MCF 10A (cell line): ENCODE data around the gene BIRC5. TPM values are rescaled to one million over a fixed set of nuclear protein-coding genes. Genes with fewer than 3 reads are reported as not detected.

ENCODE experiments used
- BruUV-seq: library from RNA; stranded (reverse); fragments of 400-500 nt; replicated peaks from 2 replicates; lab custom pipeline; 2021; lab: Mats Ljungman, UMichigan
- CTCF ChIA-PET: fragments of 300-600 bp; sonication (Branson Sonifier 250); formaldehyde crosslinking; extraction: SDS; loops from one replicate; lab custom pipeline; 2021; ENCODE audit warnings: antibody characterized with exemption, inconsistent platforms; lab: Yijun Ruan, JAX
- POLR2A ChIA-PET: fragments of 300-600, 350-650 bp; sonication (Branson Sonifier 250); formaldehyde crosslinking; extraction: SDS; loops from one replicate; lab custom pipeline; 2020; ENCODE audit warnings: antibody characterized with exemption, inconsistent platforms; lab: Yijun Ruan, JAX
- DNase-seq: peaks from one replicate; pipeline ENCODE4 v3.0.0-alpha.2; 2018; ENCODE audit not compliant: unreplicated experiment
- H3K27ac Mint-ChIP-seq: one replicate; pipeline ENCODE4 v1.8.0; 2022; ENCODE audit warnings: mild to moderate bottlenecking, low read depth, mixed read lengths; ENCODE audit not compliant: unreplicated experiment
- H3K27me3 Mint-ChIP-seq: one replicate; pipeline ENCODE4 v1.8.0; 2022; ENCODE audit warnings: mixed read lengths; ENCODE audit not compliant: insufficient read depth, unreplicated experiment
- H3K36me3 Mint-ChIP-seq: one replicate; pipeline ENCODE4 v1.8.0; 2022; ENCODE audit warnings: mild to moderate bottlenecking, moderate library complexity, mixed read lengths; ENCODE audit not compliant: insufficient read depth, unreplicated experiment
- H3K4me1 Mint-ChIP-seq: one replicate; pipeline ENCODE4 v1.8.0; 2022; ENCODE audit warnings: mixed read lengths; ENCODE audit not compliant: insufficient read depth, unreplicated experiment
- H3K4me3 Mint-ChIP-seq: one replicate; pipeline ENCODE4 v1.8.0; 2022; ENCODE audit warnings: mild to moderate bottlenecking, moderate library complexity, mixed read lengths; ENCODE audit not compliant: unreplicated experiment
- H3K9me3 Mint-ChIP-seq: one replicate; pipeline ENCODE4 v1.8.0; 2022; ENCODE audit warnings: mixed read lengths; ENCODE audit not compliant: unreplicated experiment
- CTCF ChIP-seq: fragments of 200-600 bp; IDR thresholded peaks from one replicate; pipeline ENCODE4 v1.8.0; 2022; ENCODE audit warnings: antibody characterized with exemption, mild to moderate bottlenecking; ENCODE audit not compliant: unreplicated experiment
- intact Hi-C: fragments of 100-400 bp; cut with micrococcal nuclease; formaldehyde crosslinking; loops from 2 replicates; pipeline ENCODE4 v1.14.1; 2022
- total RNA-seq: library from RNA; stranded (reverse); gene quantifications from 2 replicates; pipeline ENCODE4 v1.2.3, GENCODE V29; 2022

BIRC5 gene
- total RNA-seq, 1 experiment from 2014 or later = 45.6 TPM

DNA sequence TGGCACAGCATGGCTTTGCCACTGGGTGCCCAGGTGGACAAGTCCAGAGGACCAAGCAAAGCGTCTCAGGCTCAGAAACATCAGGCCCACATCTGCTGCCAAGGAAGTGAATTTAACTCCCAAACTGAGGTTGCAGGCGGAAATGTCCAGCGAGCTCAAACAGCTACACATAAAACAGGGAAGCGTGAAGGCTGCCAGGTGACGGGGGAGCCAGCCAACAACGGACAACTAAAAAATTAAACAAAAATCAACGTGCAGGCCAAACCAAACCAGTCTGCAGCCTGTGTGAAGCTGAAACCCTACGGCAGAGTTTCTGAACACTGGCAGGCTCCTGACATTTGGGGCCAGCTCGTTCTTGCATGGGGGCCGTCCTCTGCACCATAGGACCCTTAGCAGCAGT lies 29.7 kb upstream of the BIRC5 start:
- DNase-seq = no peak
- no peaks in the 10 kb centered on the region for H3K9me3 Mint-ChIP-seq
- H3K4me3 Mint-ChIP-seq = no peak overlapping the region
- CTCF ChIA-PET = interaction anchor here (1.0 kb wide), 1 partner anchor 166 kb away, joined by 3 read pairs; no protein-coding TSS in a partner anchor
- no peak for TF ChIP-seq CTCF
- no peak overlapping the region for H3K27ac Mint-ChIP-seq
- POLR2A ChIA-PET = no interaction called here
- BruUV-seq = no TSS peak
- H3K4me1 Mint-ChIP-seq = peaks cover 15% of the 10 kb centered on the region
- no peaks in the 10 kb centered on the region for H3K27me3 Mint-ChIP-seq
- intact Hi-C loops = no loop called here
- H3K36me3 Mint-ChIP-seq = peaks cover 16% of the 10 kb centered on the region

- POLR2A ChIA-PET = no interaction called here
- H3K4me3 Mint-ChIP-seq = no peak overlapping the region
- intact Hi-C loops = no loop called here
Observed at GRCh38 chr17:78184868-78185267, 29.2 kb upstream of the BIRC5 start.

GRCh38 chr17:78185981-78186691 lies 27.9 kb upstream of the BIRC5 start:
- peaks cover 31% of the 10 kb centered on the region for H3K36me3 Mint-ChIP-seq
- ChIA-PET CTCF (interaction anchor here (0.6 to 1.5 kb wide), 11 partner anchors 9 to 90 kb away, joined by 3 to 8 read pairs (median 4); no protein-coding TSS in a partner anchor), POLR2A (interaction anchor here (0.7 to 1.2 kb wide), 5 partner anchors 10 to 58 kb away, joined by 3 to 4 read pairs (median 3); no protein-coding TSS in a partner anchor)
- no peaks in the 10 kb centered on the region for H3K9me3 Mint-ChIP-seq
- intact Hi-C loops = no loop called here
- no peak for TF ChIP-seq CTCF
- H3K27me3 Mint-ChIP-seq = no peaks in the 10 kb centered on the region
- peak overlapping the region; percentile 95 for H3K4me3 Mint-ChIP-seq
- peaks cover 12% of the 10 kb centered on the region for H3K4me1 Mint-ChIP-seq
- BruUV-seq = no TSS peak
- no peak overlapping the region for H3K27ac Mint-ChIP-seq
- DNase-seq = peak; percentile 35

More at GRCh38 chr17:78184868-78185267, 29.2 kb upstream of the BIRC5 start:
- Mint-ChIP-seq H3K27me3 (no peaks in the 10 kb centered on the region), H3K36me3 (peaks cover 21% of the 10 kb centered on the region), H3K4me1 (peaks cover 12% of the 10 kb centered on the region), H3K27ac (no peak overlapping the region), H3K9me3 (no peaks in the 10 kb centered on the region)
- CTCF ChIA-PET = interaction anchor here (1.0 kb wide), 1 partner anchor 167 kb away, joined by 3 read pairs; no protein-coding TSS in a partner anchor
- TF ChIP-seq CTCF = no peak
- no TSS peak for BruUV-seq
- DNase-seq = no peak
